GM23338 (cell line): ENCODE data around the gene FKBP9. TPM values are rescaled to one million over a fixed set of nuclear protein-coding genes. Genes with fewer than 3 reads are reported as not detected.

ENCODE experiments used
- ATAC-seq: fragments of 200-7000 bp; cut with Tn5 transposase; 3 replicates; pipeline ENCODE4 v1.9.1; 2020
- DNase-seq: peaks from one replicate; pipeline ENCODE4 v3.0.0-alpha.2; 2015; ENCODE audit warnings: low spot score
- H2AFZ ChIP-seq: fragments of 200-600 bp; sonication (generic); 2 replicates; pipeline ENCODE4 v1.8.0; 2016; ENCODE audit warnings: antibody characterized with exemption, mild to moderate bottlenecking, moderate library complexity
- H3F3A ChIP-seq: fragments of 200-600 bp; sonication (generic); replicated peaks from 2 replicates; pipeline ENCODE4 v1.8.0; 2017; ENCODE audit warnings: antibody characterized with exemption, mixed run types, low read depth
- H3K27ac ChIP-seq: fragments of 200-600 bp; sonication (generic); 2 replicates; pipeline ENCODE4 v1.6.1; 2016; ENCODE audit warnings: low read depth
- H3K27me3 ChIP-seq: fragments of 200-600 bp; sonication (generic); 2 replicates; pipeline ENCODE4 v1.8.0; 2016; ENCODE audit warnings: mild to moderate bottlenecking, mixed run types, moderate library complexity; ENCODE audit not compliant: insufficient read depth
- H3K36me3 ChIP-seq: fragments of 200-600 bp; sonication (generic); 2 replicates; pipeline ENCODE4 v1.8.0; 2016; ENCODE audit warnings: mild to moderate bottlenecking; ENCODE audit not compliant: insufficient read depth
- H3K4me1 ChIP-seq: fragments of 200-600 bp; sonication (generic); 2 replicates; pipeline ENCODE4 v1.8.0; 2016; ENCODE audit warnings: mild to moderate bottlenecking, moderate library complexity; ENCODE audit not compliant: insufficient read depth
- H3K4me2 ChIP-seq: fragments of 200-600 bp; sonication (generic); 2 replicates; pipeline ENCODE4 v1.7.1; 2017; ENCODE audit warnings: mixed run types
- H3K4me3 ChIP-seq: fragments of 200-600 bp; sonication (generic); 2 replicates; pipeline ENCODE4 v1.6.1; 2016; ENCODE audit warnings: mixed run types
- H3K79me2 ChIP-seq: fragments of 200-600 bp; sonication (generic); replicated peaks from 2 replicates; pipeline ENCODE4 v1.8.0; 2017; ENCODE audit warnings: mild to moderate bottlenecking; ENCODE audit not compliant: insufficient read depth
- H3K9me2 ChIP-seq: fragments of 200-600 bp; sonication (generic); 2 replicates; pipeline ENCODE4 v1.8.0; 2017; ENCODE audit not compliant: insufficient read depth
- H4K20me1 ChIP-seq: fragments of 200-600 bp; sonication (generic); replicated peaks from 2 replicates; pipeline ENCODE4 v1.8.0; 2017; ENCODE audit warnings: mild to moderate bottlenecking; ENCODE audit not compliant: insufficient read depth
- H3K27ac Mint-ChIP-seq: 2 replicates; pipeline ENCODE4 v1.8.0; 2020; ENCODE audit warnings: inconsistent platforms, mild to moderate bottlenecking, moderate library complexity, mixed read lengths
- H3K27me3 Mint-ChIP-seq: 3 replicates; pipeline ENCODE4 v1.8.0; 2022; ENCODE audit warnings: low read depth, mild to moderate bottlenecking, moderate library complexity, mixed read lengths, inconsistent platforms; ENCODE audit not compliant: insufficient read depth, poor library complexity
- H3K36me3 Mint-ChIP-seq: 3 replicates; pipeline ENCODE4 v1.8.0; 2021; ENCODE audit warnings: low read depth, mild to moderate bottlenecking, inconsistent platforms, moderate library complexity, mixed read lengths
- H3K4me1 Mint-ChIP-seq: 3 replicates; pipeline ENCODE4 v1.8.0; 2020; ENCODE audit warnings: mild to moderate bottlenecking, inconsistent platforms, mixed read lengths
- H3K4me3 Mint-ChIP-seq: 3 replicates; pipeline ENCODE4 v1.8.0; 2021; ENCODE audit warnings: moderate library complexity, mild to moderate bottlenecking, inconsistent platforms, mixed read lengths
- H3K9me3 Mint-ChIP-seq: 3 replicates; pipeline ENCODE4 v1.8.0; 2020; ENCODE audit warnings: moderate library complexity, mild to moderate bottlenecking, inconsistent platforms, mixed read lengths
- CREB1 ChIP-seq: fragments of 250-450 bp; sonication (Bioruptor Pico); IDR thresholded peaks from 2 replicates; pipeline ENCODE4 v1.5.0; 2020; ENCODE audit warnings: low read depth, mild to moderate bottlenecking, moderate library complexity
- CTCF ChIP-seq, 2 experiments: fragments of 200-600 bp in 1 of 2; sonication (generic) in 1 of 2; conservative IDR thresholded peaks; 2 replicates each; pipeline versions ENCODE4 v1.5.1 to v1.6.1; 2016 to 2017; ENCODE audit warnings: antibody characterized with exemption in 2 of 2, low read depth in 2 of 2, mild to moderate bottlenecking in 2 of 2, moderate library complexity in 1 of 2
- ETS1 ChIP-seq: IDR thresholded peaks from 2 replicates; pipeline ENCODE4 v1.6.1; 2016; ENCODE audit warnings: antibody characterized with exemption
- EZH2 ChIP-seq: fragments of 200-600 bp; sonication (generic); IDR thresholded peaks from one replicate; pipeline ENCODE4 v1.8.0; 2017; ENCODE audit warnings: antibody characterized with exemption, mild to moderate bottlenecking, low read depth; ENCODE audit not compliant: unreplicated experiment
- JUNB ChIP-seq: IDR thresholded peaks from one replicate; pipeline ENCODE4 v1.6.1; 2016; ENCODE audit warnings: antibody characterized with exemption; ENCODE audit not compliant: unreplicated experiment
- REST ChIP-seq: IDR thresholded peaks from one replicate; pipeline ENCODE4 v1.6.1; 2018; ENCODE audit warnings: antibody characterized with exemption; ENCODE audit not compliant: unreplicated experiment
- ZNF331 ChIP-seq: fragments of 250-450 bp; sonication (Bioruptor Pico); IDR thresholded peaks from 2 replicates; pipeline ENCODE4 v1.5.0; 2020; ENCODE audit warnings: low read depth, mild to moderate bottlenecking, moderate library complexity
- polyA plus RNA-seq: library from polyadenylated mRNA; unstranded; fragments of >200 nt; fragmentation: Nextera tagmentation; extraction: Ambion mirVana; gene quantifications from 2 replicates; pipeline ENCODE4 v1.2.1, GENCODE V29; 2016
- total RNA-seq: library from RNA; depleted of rRNA; stranded (reverse); fragments of >200 nt; shearing (Covaris generic); gene quantifications from 2 replicates; pipeline ENCODE4 v1.2.3, GENCODE V29; 2014

Gene FKBP9
- total and polyA plus RNA-seq, 2 experiments from 2014 or later: 5.2 to 15.8 TPM

- peak; percentile 44; the same call in 1 of the 3 replicates for ATAC-seq
- 0 out of 2 replicates have a peak overlapping the region, but pooled peaks have one; percentile 2 for H3K27ac ChIP-seq
These were observed 86.5 kb downstream of the FKBP9 start for GRCh38 chr7:33043501-33044400.

More at GRCh38 chr7:33043501-33044400, 86.5 kb downstream of the FKBP9 start:
- H3K36me3 ChIP-seq: no peaks in the 10 kb centered on the region
- peaks cover 8% of the 10 kb centered on the region for H3K4me1 Mint-ChIP-seq
- no peaks in the 10 kb centered on the region for H3K9me3 Mint-ChIP-seq
- H2AFZ ChIP-seq: no peak overlapping the region
- H3K4me3 ChIP-seq: no peak overlapping the region
- peaks cover 58% of the 10 kb centered on the region for H4K20me1 ChIP-seq
- no peaks in the 10 kb centered on the region for H3F3A ChIP-seq
- no peaks in the 10 kb centered on the region; the same call in 1 of the 2 replicates for H3K4me1 ChIP-seq
- no peak overlapping the region for H3K4me3 Mint-ChIP-seq
- peaks cover 3% of the 10 kb centered on the region for H3K36me3 Mint-ChIP-seq
- TF ChIP-seq EZH2 (no peak), JUNB (no peak), ZNF331 (CRISPR knock-in tag) (no peak), ETS1 (no peak), CREB1 (CRISPR knock-in tag) (no peak), REST (no peak), CTCF (conservative IDR thresholded peaks at IDR 0.05; ENCODE audit: low read depth in 2 of 2) (no peak)
- DNase-seq: peak; percentile 3
- no peaks in the 10 kb centered on the region for H3K27me3 ChIP-seq
- no peaks in the 10 kb centered on the region for H3K9me2 ChIP-seq
- no peaks in the 10 kb centered on the region for H3K27me3 Mint-ChIP-seq
- H3K27ac Mint-ChIP-seq: no peak overlapping the region
- peaks cover 99% of the 10 kb centered on the region for H3K79me2 ChIP-seq
- H3K4me2 ChIP-seq: no peak overlapping the region
